Natural killer cell treated with Interleukin-12 subunit alpha and Interleukin-12 subunit beta and Interleukin-15 and Interleukin-18, amount 100 ng/mL, for 72 hours (primary cell): ENCODE data around the gene LRRC49. TPM values are rescaled to one million over a fixed set of nuclear protein-coding genes. Genes with fewer than 3 reads are reported as not detected.

Source experiments
- ATAC-seq, 2 donors: fragments of 150-1000 bp; cut with Tn5 transposase in 1 of 2; sonication (Bioruptor Pico), chemical (Tn5 transposase) in 1 of 2; 2 replicates each; pipeline ENCODE4 v1.10.0; 2021
- DNase-seq: peaks from one replicate; pipeline ENCODE4 v3.0.0; 2022; ENCODE audit warnings: low spot score
- H3K27ac Mint-ChIP-seq, 2 donors: 1 replicate in 1 of 2; 2 replicates in 1 of 2; pipeline ENCODE4 v1.8.0; 2022; ENCODE audit warnings: mixed read lengths in 2 of 2, mild to moderate bottlenecking in 1 of 2, moderate library complexity in 1 of 2
- H3K27me3 Mint-ChIP-seq, 2 donors: 1 replicate in 1 of 2; 2 replicates in 1 of 2; pipeline ENCODE4 v1.8.0; 2022; ENCODE audit warnings: mixed read lengths in 2 of 2
- H3K36me3 Mint-ChIP-seq: one replicate; pipeline ENCODE4 v1.8.0; 2022; ENCODE audit warnings: mixed read lengths
- H3K4me1 Mint-ChIP-seq, 2 donors: 1 replicate in 1 of 2; 2 replicates in 1 of 2; pipeline ENCODE4 v1.8.0; 2022; ENCODE audit warnings: low read depth in 2 of 2, mixed read lengths in 2 of 2, mild to moderate bottlenecking in 1 of 2
- H3K4me3 Mint-ChIP-seq: one replicate; pipeline ENCODE4 v1.8.0; 2022; ENCODE audit warnings: mixed read lengths
- H3K9me3 Mint-ChIP-seq: 2 replicates; pipeline ENCODE4 v1.8.0; 2022; ENCODE audit warnings: mixed read lengths
- total RNA-seq, 2 donors: library from RNA; stranded (reverse); gene quantifications; one replicate each; pipeline ENCODE4 v1.2.3, GENCODE V29; 2022

LRRC49 gene
- total RNA-seq, 2 donors from 2014 or later = 0.38 to 1.9 TPM

DNA sequence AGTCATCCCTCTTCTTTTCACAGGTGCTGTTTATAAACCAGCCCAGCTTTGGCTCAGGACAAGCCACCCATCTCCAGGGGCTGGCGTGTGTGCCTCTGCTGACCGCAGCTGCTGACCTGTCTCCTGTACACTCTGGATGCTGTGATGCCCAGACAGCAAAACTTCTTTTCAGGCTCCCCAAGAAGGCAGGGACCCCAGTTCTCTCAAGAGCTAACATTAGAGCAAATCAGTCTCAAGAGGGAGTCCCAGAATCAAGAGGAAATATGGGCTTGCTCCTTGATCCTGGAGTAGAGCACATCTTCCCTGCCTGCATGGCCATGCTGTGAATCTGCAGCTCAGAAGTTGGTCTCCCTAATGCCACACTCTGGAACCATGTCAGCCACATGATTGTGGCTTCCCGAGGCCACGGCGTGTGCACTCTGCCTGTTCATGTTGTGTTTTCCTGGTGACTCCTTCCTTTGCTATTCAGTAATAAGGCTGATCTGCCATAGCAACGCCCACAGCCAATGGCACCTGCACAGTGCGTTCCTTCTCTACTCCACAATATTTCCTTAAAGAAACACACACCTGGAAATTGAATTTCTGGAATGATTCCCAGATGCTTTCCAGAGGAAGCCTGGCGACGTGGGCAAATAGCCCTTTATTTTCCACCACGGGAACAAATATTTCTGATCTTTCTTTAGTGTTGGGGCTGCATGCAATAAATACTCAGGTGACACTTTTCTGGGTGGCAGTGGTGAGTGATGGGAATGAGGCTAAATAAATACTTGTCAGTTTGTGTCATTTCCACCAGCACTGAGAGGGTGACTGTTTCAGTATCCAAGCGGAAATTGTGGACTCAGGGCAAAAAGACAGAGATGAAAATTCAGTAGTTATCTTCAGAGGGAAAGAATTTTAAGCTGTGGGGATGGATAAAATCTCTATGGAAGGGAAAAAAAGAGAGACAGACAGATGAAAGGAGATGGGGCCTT, 200.7 kb downstream of the LRRC49 start:
- peaks cover 7 to 21% of the 10 kb centered on the region in 2 donors for H3K27me3 Mint-ChIP-seq
- no peak overlapping the region for H3K27ac Mint-ChIP-seq
- no peak for DNase-seq
- H3K9me3 Mint-ChIP-seq = no peaks in the 10 kb centered on the region
- H3K36me3 Mint-ChIP-seq = no peaks in the 10 kb centered on the region
- H3K4me3 Mint-ChIP-seq = no peak overlapping the region
- H3K4me1 Mint-ChIP-seq = no peaks in the 10 kb centered on the region
- no peak for ATAC-seq

- DNase-seq = no peak
- H3K9me3 Mint-ChIP-seq = no peaks in the 10 kb centered on the region
Observed at GRCh38 chr15:71094137-71094536, 201.5 kb downstream of the LRRC49 start.

GRCh38 chr15:71096676-71097075, 204.1 kb downstream of the LRRC49 start:
- DNase-seq = no peak
- Mint-ChIP-seq H3K4me1 (no peaks in the 10 kb centered on the region), H3K27me3 (peaks cover 6 to 13% of the 10 kb centered on the region in 2 donors), H3K36me3 (no peaks in the 10 kb centered on the region), H3K9me3 (no peaks in the 10 kb centered on the region), H3K27ac (no peak overlapping the region), H3K4me3 (no peak overlapping the region)
- no peak for ATAC-seq

More at GRCh38 chr15:71094137-71094536, 201.5 kb downstream of the LRRC49 start:
- Mint-ChIP-seq H3K27ac (no peak overlapping the region), H3K4me3 (no peak overlapping the region), H3K36me3 (no peaks in the 10 kb centered on the region), H3K27me3 (peaks cover 6 to 13% of the 10 kb centered on the region in 2 donors), H3K4me1 (no peaks in the 10 kb centered on the region)
- ATAC-seq = no peak

GRCh38 chr15:71097890-71098289, 205.3 kb downstream of the LRRC49 start:
- H3K9me3 Mint-ChIP-seq = no peaks in the 10 kb centered on the region
- no peaks in the 10 kb centered on the region for H3K36me3 Mint-ChIP-seq
- ATAC-seq (no peak), DNase-seq (no peak)
- H3K4me1 Mint-ChIP-seq = no peaks in the 10 kb centered on the region
- H3K27ac Mint-ChIP-seq = no peak overlapping the region
- no peak overlapping the region for H3K4me3 Mint-ChIP-seq
- H3K27me3 Mint-ChIP-seq = peaks cover 5 to 6% of the 10 kb centered on the region in 2 donors

DNA sequence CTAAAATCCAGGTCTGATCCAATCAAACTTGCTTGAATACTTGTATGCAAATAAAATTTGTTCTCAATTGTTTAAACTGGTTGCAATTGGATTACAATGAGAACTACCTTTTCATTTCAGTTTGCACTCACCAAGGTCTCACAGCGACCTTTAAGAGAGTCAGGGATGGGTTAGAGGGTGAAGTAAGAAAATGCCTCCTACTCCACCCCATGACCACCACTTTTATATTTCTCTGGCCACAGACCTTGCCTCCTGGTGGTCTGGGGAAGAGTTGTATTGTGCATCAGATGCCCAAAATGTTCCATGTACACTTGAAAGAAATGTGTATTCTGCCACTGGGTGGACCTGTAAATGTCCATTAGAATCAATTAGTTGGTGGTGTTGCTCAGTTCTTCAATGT, 206.3 kb downstream of the LRRC49 start:
- Mint-ChIP-seq H3K4me1 (no peaks in the 10 kb centered on the region), H3K4me3 (no peak overlapping the region), H3K9me3 (no peaks in the 10 kb centered on the region), H3K27me3 (peaks cover 5 to 9% of the 10 kb centered on the region in 2 donors), H3K27ac (no peak overlapping the region), H3K36me3 (no peaks in the 10 kb centered on the region)
- DNase-seq = no peak
- ATAC-seq = no peak

Other genes starting within 250 kb of the LRRC49 start
- 1 to 10 TPM; 2.5 to 3.6 TPM for gene UACA, start 129.3 kb upstream of the LRRC49 start, total RNA-seq
- not detected for gene LARP6, start 38.7 kb upstream of the LRRC49 start, total RNA-seq
- under 1 TPM; 0.19 to 0.59 TPM for gene THAP10, start 393 bp upstream of the LRRC49 start, total RNA-seq
- gene THSD4, start 222.6 kb downstream of the LRRC49 start, total RNA-seq = not detected